H1 (cell line): ENCODE data around the gene PPP1R1C. TPM values are rescaled to one million over a fixed set of nuclear protein-coding genes. Genes with fewer than 3 reads are reported as not detected.

ENCODE experiments used
- CBX5 ChIP-seq: fragments of 300-800, 300-1000 bp; sonication (generic); IDR thresholded peaks from 2 replicates; pipeline ENCODE4 v1.7.1; 2016; ENCODE audit warnings: antibody characterized with exemption, low read length, low read depth
- CEBPB ChIP-seq: IDR thresholded peaks from 2 replicates; pipeline ENCODE4 v1.6.1; 2012; ENCODE audit warnings: low read depth, low read length
- SP1 ChIP-seq: IDR thresholded peaks from 2 replicates; pipeline ENCODE4 v1.6.1; 2011; ENCODE audit warnings: low read depth, low read length
- polyA plus RNA-seq, 7 experiments: library from polyadenylated mRNA; depleted of rRNA in 3 of 7; stranded (reverse) in 5 of 7; unstranded in 2 of 7; fragments of >200 nt in 5 of 7; fragments of 200-250 nt in 2 of 7; gene quantifications; 1 replicate in 5 of 7; 2 replicates in 1 of 7; 4 replicates in 1 of 7; pipeline versions ENCODE4 v1.2.1 to v1.2.3, GENCODE V29; 2011 to 2013; ENCODE audit warnings: missing spikeins in 2 of 7, mixed read lengths in 2 of 7
- total RNA-seq: library from RNA; stranded (reverse); fragmentation: NEBNext Ultra II Directional; extraction: Animal tissue kit (Norgen Biotek cat#: 25700); gene quantifications from 2 replicates; pipeline ENCODE4 v1.2.1, GENCODE V29; 2021

Gene PPP1R1C
- total and polyA plus RNA-seq, 2 of the 8 experiments (the other 6 are each of a cell fraction or from before 2014, with no cell fraction given), result 1.3 to 5.3 TPM

GRCh38 chr2:182090486-182090885 is 104.8 kb downstream of the PPP1R1C start (continued):
- TF ChIP-seq CEBPB, result no peak
- TF ChIP-seq CBX5, result no peak
- no peak for TF ChIP-seq SP1
